ENCODE measurements around the gene WDFY4.

WDFY4 gene

DNA sequence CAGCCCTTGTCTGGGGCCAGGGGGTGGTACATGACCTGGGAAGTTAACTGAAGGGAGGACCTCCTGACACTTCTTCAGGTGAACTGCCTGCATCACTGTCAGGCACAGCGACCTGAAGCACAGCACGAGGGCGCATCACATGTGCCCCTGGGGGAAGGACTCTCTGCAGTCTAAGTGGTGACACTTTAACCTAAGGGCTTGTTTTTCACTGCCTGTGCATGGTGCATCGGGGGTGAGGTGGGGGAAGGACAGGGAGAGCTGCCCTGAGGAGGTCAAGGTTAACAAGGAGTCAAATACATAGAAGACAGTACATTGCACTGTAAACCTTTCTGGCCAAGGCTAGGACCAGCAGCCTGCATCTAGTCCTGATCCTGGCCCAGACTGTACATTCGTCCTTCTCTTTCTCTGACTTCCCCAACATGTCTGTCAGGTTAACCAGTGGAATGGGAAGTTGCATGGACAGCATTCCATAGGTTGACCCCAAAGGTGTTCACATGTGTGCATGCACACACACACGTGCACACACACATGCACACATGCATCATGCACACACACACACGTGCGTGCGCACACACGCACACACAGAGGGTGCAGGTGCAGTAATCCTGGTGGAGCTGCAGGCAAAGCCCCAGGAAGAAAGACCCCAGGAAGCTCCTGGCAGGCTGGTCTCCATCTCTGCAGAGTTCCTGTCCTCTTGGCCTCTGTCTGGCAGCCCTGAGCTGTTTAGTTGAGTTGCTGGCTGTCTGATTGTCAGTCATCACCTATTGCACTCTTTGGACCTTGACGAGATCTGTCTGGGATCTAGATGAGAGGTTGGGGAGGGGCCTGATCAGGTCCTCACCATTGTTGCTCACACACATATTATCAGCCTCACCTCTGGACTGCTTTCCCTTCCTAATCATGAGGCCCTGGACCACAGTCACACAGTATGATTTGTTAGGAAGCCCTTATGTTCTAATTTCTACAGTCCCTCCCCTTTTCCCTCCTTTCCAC lies 37.8 kb downstream of the WDFY4 start:
- no peak for DNase-seq

GRCh38 chr10:48724127-48724526 lies 39.5 kb downstream of the WDFY4 start:
- no peak for DNase-seq

GRCh38 chr10:48725708-48726107 lies 41.0 kb downstream of the WDFY4 start:
- DNase-seq, result no peak

GRCh38 chr10:48727866-48728265 lies 43.2 kb downstream of the WDFY4 start:
- no peak for DNase-seq

GRCh38 chr10:48729222-48729621 lies 44.5 kb downstream of the WDFY4 start:
- no peak for DNase-seq

- no peak for DNase-seq
These were observed 45.3 kb downstream of the WDFY4 start for GRCh38 chr10:48729941-48730457.

DNA sequence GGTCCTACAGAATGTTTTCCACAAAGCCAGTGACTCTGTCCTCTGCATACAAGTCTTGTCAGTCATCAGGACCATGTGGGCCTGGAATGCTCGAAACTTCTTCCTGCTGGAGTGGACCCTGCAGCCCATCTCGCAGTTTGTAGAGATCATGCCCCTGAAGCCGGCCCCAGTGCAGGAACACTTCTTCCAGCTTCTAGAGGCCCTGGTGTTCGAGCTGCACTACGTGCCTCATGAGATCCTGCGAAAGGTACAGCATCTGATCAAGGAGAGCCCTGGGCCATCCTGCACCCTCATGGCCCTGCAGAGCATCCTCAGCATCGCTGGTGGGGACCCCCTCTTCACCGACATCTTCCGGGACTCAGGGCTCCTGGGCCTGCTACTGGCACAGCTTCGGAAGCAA lies 46.5 kb downstream of the WDFY4 start:
- DNase-seq, result no peak

DNA sequence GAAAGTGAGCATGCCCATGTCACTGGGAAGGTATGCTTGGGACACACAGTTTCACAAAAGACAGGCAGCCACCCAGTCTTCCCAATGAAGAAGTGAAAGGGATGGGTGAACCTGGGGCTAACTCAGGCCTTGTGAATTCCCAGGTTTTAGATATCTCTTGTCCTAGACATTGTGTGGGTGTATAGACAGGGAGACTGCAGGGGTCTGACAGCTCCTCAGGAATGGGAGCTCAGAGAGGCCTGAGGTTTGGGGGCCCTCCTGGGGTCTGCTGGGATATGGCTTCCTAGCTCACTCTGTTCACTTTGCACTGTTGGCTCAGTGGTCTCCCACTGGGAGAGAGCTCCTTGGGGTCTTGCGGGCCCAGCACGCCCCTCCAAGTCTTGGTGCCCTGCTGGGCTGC lies 47.0 kb downstream of the WDFY4 start:
- no peak for DNase-seq

DNA sequence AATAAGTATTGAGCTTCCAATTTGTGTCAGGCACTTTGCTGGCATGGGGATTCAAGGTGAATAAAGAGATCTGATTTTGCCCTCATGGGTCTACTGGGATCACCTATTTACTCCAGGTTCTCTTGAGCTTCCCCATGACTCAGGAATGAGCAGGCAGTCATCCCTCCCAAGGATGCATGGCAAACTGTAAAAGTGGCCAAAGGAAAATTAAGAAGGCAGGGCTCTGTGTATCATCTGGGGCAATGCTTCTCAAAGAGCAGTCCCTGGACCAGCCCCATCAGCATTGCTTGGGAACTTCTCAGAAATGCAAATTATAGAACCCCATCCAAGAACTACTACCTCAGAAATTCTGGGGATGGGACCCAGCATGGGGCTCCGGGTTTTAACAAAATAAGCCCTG lies 48.7 kb downstream of the WDFY4 start:
- no peak for DNase-seq

- DNase-seq, result no peak
These were observed 51.2 kb downstream of the WDFY4 start for GRCh38 chr10:48735836-48736390.

GRCh38 chr10:48736596-48736995 lies 51.9 kb downstream of the WDFY4 start:
- no peak for DNase-seq

DNA sequence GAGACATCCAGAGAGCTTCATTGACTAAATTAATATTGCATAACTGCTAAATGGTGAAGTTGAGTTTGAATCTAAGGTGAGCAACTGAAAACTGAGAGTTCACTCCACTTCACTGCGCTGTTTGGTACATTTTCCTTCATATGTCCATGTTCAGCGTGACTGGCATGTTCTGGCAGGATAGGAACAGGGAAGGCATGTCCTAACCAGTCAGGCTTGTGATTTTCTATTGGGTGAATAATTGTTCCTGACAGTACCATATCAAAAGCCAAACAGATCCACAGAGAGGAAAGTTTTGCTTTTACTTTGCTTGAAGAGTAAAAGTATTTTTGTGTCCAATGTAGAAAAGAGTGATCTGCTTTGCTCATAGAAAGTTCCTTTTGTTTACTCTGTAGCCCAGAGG lies 53.2 kb downstream of the WDFY4 start:
- no peak for DNase-seq

GRCh38 chr10:48739170-48739569 lies 54.5 kb downstream of the WDFY4 start:
- DNase-seq, result no peak

DNA sequence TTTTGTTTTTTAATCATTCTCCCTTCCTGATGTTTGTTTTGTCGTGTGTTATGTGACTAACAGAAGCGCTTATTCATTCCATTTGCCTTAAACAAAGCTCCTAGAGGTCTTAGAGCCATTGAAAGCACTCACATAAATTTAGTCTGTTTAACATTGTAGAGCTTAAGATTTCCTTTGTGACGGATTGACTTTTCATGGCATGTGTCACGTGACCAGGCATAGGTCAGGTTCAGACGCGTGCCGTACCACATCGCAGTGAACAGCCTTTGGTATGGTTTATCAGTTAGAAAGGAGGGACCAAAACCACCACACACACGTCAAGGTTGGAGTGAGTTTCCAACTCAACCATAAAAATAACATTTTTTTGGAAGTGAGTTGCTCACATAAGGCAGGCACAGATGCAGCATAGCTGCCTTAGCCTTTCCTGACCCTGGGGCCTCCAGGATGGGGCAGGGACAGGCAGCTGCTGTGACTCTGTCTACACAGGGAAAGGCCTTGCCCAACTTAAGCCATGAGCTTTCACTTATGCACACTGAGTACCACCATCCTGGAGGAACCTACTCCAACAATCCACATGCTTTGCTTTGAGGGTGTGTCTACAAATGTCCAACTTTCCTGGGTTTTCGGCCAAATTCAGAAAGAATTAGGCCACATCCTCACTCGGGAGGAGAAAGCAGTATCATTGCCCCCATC lies 55.5 kb downstream of the WDFY4 start:
- DNase-seq, result no peak

GRCh38 chr10:48740988-48741387 lies 56.3 kb downstream of the WDFY4 start:
- DNase-seq, result no peak

GRCh38 chr10:48742891-48743860 lies 58.5 kb downstream of the WDFY4 start:
- no peak for DNase-seq

DNA sequence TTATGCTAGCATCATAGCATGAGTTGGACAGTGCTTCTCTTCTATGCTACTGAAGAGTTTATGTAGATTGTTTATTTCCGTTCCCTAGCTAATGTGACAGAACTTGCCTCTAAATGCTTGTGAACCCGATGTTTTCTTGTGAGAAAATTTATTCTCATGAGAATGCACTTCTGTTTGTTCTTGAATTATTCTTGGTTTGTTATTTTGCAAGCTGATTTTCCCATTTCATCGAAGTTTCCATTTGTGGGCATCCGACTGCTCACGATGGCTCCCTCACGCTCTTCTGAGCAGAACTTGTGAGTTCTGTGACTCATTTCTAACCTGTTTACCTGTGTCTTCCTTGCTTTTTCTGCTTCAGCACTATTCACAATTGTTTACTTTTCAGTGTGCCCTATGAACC lies 59.9 kb downstream of the WDFY4 start:
- DNase-seq, result no peak

- DNase-seq, result no peak
These were observed 61.1 kb downstream of the WDFY4 start for GRCh38 chr10:48745662-48746245.

DNA sequence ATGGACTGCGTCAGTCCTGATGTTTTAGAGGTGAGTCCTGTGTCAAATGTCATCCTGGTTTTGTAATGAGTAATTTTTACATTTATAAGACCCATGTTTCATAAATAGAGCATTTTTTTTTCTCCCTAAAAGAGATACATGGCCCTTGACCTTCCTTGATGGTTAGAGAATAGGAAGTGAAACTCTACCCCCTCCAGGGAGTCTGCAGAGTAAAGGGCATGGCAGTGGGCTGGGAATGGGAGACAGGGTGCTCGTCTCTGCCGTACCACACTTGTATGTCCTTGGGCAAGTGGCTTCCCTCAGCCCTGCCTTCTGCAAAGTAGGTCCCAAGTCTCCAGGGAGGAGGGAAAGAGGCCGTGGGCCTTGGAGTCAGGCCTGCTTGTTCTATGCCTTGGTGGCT lies 63.9 kb downstream of the WDFY4 start:
- no peak for DNase-seq

GRCh38 chr10:48749254-48749787 lies 64.6 kb downstream of the WDFY4 start:
- no peak for DNase-seq

GRCh38 chr10:48750019-48750418 lies 65.3 kb downstream of the WDFY4 start:
- no peak for DNase-seq

DNA sequence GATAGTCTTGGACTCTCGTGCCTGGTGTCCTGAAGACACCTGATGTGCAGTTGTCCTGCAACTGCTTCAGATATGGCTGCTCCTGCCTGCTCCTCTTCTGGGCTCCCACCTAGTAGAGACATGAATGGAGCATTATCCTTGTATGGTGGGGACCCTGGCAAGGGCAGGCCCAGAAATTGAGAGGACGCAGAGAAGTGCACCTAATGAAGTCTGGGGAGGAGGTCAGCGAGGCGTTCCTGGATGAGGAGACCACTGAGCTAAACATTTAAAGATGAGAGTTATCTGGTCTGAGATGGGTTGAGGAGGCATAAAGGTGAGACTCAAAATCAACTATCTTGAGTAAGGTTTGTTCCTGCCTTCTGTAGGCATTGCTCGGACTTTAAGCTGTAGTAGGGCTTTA lies 66.3 kb downstream of the WDFY4 start:
- DNase-seq, result no peak
